GM12892 (cell line): ENCODE measurements around the gene GALNT2.
A peak's percentile ranks its signal among the peaks of the same experiment; 100 is the strongest.

Source experiments
- DNase-seq: peaks from one replicate; pipeline ENCODE4 v3.0.0; 2011; ENCODE audit not compliant: insufficient read length
- FAIRE-seq: peaks from 2 replicates; lab custom pipeline; 2011; peaks lifted over from hg19 to GRCh38; lab: Jason Lieb, UNC
- POLR2A ChIP-seq: IDR thresholded peaks from 2 replicates; pipeline ENCODE4 v1.6.1; 2011; ENCODE audit warnings: low read depth, low read length, control low read depth
- POLR2AphosphoS5 ChIP-seq: IDR thresholded peaks from 2 replicates; pipeline ENCODE4 v1.6.1; 2011; ENCODE audit warnings: low read depth, low read length, control low read depth
- TAF1 ChIP-seq: IDR thresholded peaks from 2 replicates; pipeline ENCODE4 v1.6.1; 2011; ENCODE audit warnings: low read depth, mild to moderate bottlenecking, control low read depth, low read length, borderline replicate concordance

The GALNT2 gene

DNA sequence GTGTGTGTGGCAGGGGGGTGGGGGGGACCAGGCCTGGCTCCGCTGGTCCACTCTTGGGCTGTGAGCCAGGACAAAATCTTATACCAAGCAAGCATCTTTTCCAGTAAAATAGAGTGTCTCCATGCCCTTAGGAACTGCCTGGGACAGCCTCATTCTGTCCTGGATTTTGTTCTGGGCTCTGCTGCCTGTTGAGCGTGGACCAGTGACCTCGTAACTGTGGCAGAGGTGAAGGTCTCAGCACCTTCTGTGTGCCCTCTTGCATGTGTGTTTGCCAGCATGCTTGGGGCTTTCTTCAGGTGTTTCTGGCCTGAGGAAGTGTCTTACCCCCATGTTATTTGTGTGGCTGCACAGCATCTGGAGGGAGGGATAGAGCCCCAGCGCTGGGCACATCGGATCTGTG lies 45.7 kb downstream of the GALNT2 start:
- no peak for FAIRE-seq
- TF ChIP-seq TAF1 (no peak), POLR2A (no peak), POLR2AphosphoS5 (no peak)
- DNase-seq = no peak

DNA sequence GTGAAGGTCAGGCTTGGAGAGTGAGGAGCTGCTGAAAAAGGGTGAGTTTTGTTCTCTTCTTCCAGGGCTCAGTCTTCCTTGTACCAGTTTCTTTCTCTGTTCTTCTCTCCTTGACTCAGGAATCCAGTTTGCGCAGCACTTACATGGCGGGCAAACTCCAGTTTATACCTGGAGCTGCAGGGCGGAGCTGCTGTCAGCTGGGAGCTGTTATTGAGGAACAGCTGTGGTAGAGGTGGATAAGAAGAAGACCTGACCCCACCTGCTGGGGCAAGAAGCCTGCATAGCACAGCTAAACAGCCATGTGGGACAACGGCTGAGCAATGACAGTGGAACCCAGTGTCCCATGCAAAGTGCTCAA lies 46.2 kb downstream of the GALNT2 start:
- TF ChIP-seq POLR2A = no peak
- no peak for TF ChIP-seq TAF1
- no peak for TF ChIP-seq POLR2AphosphoS5
- no peak for FAIRE-seq
- DNase-seq = no peak

DNA sequence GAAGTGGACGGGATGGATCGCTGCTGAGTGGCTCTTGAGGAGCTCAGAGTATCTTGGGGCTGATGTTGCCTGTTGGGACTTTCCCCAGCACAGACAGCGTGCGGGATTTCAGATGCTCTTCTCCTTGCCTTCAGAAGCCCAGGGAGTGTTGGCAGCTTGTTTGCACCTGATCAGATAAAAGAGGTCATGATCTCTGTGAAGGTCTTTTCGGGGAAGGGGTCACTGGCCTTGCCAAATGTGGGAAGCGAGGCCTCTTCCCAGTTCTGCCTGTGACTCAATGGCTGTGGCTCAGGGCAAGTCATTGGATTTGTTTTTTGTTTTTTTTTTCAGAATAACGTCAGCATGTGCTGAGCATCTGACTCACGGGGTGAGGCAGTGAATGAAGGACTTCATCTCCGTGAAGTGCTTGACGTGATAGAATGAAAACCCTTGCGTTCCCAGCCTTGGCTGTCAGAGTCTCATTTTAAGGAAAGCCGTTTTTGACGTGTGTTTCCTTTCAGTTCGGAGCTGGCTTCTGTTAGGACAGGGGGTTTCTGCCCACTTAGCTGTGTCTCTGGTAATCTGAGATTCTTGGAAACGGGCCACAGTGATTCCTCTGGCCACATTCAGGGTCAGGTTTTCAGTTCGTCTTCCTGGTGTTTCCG lies 46.7 kb downstream of the GALNT2 start:
- DNase-seq (no peak), FAIRE-seq (no peak)
- TF ChIP-seq TAF1 (no peak), POLR2AphosphoS5 (no peak), POLR2A (no peak)

DNA sequence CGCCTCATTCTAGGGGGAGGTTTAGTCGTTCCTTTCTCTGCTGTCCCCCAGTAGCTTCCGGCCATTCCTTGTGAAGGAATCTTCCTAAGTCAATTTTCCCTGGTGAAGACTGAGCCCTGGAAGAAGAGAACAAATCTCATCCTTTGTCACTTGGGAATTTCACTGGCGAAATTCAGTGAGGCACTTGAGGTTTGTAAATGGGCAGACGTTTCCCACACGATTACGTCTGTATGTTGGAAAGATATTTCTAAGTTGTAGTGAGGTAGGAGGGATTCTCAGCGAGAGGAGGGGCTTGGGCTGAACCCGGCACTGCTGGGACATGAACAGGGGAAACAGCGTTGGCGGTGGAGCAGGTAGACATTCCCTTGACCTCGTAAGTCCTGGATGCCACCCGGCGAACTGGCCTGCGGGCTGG lies 47.2 kb downstream of the GALNT2 start:
- FAIRE-seq = no peak
- TF ChIP-seq POLR2A (no peak), POLR2AphosphoS5 (no peak), TAF1 (no peak)
- DNase-seq = no peak

DNA sequence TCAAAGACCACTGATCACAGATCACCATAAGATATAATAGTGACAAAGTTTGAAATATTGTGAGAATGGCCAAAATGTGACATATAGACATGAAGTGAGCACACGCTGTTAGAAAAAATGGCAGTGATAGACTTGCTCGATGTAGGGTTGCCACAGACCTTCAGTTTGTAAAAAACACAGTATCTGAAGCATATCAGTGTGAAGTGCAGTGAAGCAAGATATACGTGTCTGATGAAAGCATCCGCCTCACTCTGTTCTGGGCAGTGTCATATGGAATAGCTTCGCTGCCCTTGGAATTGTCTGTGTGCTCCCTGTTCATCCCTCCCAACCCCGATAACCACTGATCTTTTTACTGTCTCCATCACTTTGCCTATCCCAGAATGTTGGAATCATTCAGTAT lies 50.7 kb downstream of the GALNT2 start:
- TF ChIP-seq POLR2AphosphoS5 = no peak
- TF ChIP-seq TAF1 = no peak
- no peak for TF ChIP-seq POLR2A
- FAIRE-seq (no peak), DNase-seq (no peak)

DNA sequence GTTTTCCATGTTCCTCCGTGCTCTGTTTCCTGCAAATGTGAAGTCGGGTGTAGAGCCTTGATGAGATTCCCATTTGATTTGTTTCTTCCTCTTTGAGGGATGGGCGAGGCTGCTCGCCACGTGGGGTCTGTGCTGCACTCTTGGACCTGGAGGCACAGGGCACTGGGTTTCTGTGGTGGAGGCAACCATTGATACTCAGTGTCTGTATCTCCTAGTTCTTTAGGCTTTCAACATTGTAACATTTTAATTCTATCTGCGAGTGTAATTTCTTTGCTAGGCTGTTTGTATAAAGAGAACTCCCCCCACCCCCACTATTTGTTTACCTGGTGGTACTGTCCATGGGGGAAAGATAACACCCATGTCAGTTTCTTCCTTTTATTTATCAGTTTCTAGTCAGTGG lies 52.3 kb downstream of the GALNT2 start:
- FAIRE-seq (no peak), DNase-seq (no peak)
- TF ChIP-seq TAF1 = no peak
- TF ChIP-seq POLR2AphosphoS5 = no peak
- TF ChIP-seq POLR2A = no peak

DNA sequence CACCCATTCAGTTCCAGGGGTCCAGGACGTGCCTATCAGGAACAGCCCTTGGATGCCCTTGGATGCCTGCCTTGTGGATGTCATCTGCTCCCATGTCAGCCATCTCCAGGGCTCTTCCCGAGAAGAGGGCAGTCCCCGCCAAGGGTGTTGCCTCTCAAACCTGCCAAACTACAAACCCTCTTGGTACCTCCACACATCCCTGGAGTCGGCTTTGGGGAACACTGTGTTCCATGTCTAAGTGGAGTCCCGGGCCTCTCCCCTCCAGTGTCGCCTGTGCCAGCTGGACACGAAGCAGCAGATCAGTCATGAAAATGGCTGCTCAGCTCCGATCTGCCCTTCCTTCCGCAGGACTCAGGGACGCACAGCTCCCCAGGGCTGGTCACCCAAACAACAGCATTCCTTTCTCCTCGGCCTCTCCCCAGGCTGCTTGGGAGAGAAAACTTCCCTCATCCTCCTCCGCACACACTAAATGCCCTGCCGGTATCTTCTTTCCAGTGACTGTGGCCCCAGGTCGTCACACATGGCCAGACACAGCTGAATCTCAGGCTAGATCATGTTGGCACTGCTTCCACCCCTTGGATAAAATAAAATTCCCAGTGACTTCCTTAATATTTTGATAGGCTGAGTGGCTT lies 53.4 kb downstream of the GALNT2 start:
- FAIRE-seq (no peak), DNase-seq (no peak)
- TF ChIP-seq TAF1 (no peak), POLR2A (no peak), POLR2AphosphoS5 (no peak)

DNA sequence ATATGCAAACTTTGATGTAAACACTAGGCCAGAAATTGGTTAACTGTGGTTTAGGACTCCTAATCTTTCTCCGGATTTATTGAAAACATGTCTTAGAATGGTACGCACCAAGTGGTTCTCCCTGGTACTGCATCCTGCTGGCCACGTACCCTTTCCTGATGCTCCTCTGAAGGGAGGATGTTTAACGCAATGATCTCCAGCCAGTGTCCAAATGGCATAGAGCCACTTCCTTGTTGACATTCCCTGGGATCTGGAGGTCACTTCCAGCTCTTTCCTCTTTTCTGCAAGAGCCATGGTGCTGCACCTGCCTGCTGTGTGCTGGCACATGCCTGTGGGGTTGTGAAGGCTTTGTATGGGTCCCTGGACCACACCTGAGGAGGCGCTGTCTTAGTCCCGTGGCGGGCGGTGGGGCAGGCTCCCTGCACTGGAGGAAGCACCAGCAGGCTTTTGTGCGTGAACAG lies 53.9 kb downstream of the GALNT2 start:
- no peak for DNase-seq
- FAIRE-seq = no peak
- TF ChIP-seq POLR2AphosphoS5 = no peak
- TF ChIP-seq TAF1 = no peak
- TF ChIP-seq POLR2A = no peak

DNA sequence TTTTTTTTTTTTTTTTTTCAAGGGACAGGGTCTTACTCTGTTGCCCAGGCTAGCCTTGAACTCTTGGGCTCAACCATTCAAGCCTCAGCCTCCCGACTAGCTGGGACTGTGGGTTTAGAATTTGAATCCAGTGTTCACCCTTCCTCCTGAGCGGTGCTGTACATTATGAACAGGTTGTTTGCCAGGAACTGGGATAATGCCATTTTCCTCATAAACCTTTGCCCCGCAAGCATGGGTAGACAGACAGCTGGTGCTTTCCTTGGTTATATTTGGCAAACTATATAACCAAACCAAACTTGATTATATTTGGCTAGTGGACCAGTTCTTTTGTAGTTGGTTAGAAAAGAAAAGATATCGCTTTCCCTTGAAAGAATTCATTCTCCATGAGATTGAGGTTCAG lies 54.9 kb downstream of the GALNT2 start:
- no peak for FAIRE-seq
- no peak for DNase-seq
- TF ChIP-seq POLR2A = no peak
- TF ChIP-seq POLR2AphosphoS5 = no peak
- TF ChIP-seq TAF1 = no peak

DNA sequence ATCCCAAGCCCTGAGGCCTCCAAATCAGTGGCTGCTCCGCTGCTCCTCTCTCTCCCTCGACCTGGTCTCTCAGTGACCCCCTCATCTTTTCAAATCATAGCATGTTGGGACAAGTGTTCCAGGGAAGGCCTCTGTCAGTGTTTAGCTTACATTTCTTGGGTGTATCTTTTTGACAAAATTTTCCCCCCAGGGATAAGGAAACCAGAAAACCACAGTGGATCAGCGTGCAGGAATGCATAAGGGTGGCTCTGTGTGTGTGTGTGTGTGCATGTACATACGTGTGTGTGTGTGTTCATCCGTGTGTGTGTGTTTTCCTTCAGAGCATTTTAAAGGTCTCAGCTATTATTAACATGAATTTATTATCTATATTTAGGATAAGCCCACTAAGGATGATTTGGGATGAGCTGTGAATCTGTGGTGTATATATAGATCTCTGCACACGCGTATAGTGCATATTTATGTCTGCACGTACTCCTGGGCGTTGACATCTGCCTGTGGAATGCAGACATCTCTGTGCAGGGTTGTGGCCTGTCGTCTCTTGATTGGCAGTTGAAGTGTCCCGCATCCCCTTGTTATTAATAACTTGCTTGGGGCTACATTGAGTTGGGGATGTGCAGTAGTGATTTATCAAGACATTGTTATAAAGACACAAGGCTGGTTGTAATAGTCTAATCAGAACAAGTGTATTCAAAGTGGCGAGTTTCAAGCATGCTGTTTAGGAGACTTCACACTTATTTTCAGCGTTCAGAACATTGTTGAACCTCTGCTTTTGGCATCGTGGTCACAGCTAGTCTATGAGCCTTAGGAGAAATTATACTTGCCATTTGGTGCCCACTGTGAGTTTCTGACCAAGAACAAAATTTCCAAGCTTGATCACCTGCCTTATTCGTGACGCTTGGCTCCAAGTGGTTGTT lies 55.6 kb downstream of the GALNT2 start:
- FAIRE-seq (peak; percentile 50), DNase-seq (no peak)
- TF ChIP-seq TAF1 (no peak), POLR2AphosphoS5 (no peak), POLR2A (no peak)
